Measurements from ENCODE around the gene AP5B1.

Gene AP5B1

DNA sequence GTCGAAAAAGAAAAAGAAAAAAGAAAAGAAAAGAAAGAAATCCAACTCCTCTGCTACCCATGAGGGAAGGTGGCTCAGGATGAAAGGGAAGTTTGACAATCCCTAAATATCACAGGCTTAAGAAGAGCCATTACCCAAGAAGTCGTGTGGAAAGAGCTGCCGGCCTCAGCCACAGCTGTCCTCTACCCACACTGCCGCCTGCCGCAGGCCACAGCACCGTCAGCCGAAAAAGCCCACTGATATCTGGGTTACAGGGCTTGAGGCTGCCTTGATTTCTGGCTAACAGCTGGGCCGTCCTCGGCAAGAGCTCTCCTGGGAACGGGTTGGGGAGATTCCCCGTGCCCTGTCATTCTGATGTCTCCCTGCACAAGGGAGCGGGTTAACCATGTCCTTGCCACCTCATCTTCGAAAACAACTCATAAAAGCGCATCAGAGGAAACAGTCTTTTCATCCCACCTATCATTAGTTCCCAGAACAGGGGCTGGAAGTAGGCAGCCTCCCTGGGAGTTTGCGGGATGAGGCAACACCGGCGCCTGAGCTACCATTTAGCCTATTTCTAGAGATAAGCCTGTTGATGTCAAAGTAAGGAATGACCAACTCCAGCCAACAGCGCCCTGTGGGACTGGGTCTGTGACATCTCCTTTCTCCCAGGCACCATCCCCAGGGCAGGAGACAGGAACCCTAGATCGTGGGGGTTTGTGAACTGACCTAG, 31.1 kb upstream of the AP5B1 start:
- Histone ChIP-seq H3K4me3 (replicated peaks; ENCODE audit: insufficient read depth, low read length) (no peak overlapping the region), H3K27me3 (ENCODE audit: insufficient read depth, poor library complexity, severe bottlenecking) (no peaks in the 10 kb centered on the region), H3K27ac (replicated peaks) (no peak overlapping the region)
- TF ChIP-seq, protein P1, sequence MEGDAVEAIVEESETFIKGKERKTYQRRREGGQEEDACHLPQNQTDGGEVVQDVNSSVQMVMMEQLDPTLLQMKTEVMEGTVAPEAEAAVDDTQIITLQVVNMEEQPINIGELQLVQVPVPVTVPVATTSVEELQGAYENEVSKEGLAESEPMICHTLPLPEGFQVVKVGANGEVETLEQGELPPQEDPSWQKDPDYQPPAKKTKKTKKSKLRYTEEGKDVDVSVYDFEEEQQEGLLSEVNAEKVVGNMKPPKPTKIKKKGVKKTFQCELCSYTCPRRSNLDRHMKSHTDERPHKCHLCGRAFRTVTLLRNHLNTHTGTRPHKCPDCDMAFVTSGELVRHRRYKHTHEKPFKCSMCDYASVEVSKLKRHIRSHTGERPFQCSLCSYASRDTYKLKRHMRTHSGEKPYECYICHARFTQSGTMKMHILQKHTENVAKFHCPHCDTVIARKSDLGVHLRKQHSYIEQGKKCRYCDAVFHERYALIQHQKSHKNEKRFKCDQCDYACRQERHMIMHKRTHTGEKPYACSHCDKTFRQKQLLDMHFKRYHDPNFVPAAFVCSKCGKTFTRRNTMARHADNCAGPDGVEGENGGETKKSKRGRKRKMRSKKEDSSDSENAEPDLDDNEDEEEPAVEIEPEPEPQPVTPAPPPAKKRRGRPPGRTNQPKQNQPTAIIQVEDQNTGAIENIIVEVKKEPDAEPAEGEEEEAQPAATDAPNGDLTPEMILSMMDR (IDR thresholded peaks at IDR 0.05; ENCODE audit: insufficient read depth, low read length) = no peak
- TF ChIP-seq, protein P2, sequence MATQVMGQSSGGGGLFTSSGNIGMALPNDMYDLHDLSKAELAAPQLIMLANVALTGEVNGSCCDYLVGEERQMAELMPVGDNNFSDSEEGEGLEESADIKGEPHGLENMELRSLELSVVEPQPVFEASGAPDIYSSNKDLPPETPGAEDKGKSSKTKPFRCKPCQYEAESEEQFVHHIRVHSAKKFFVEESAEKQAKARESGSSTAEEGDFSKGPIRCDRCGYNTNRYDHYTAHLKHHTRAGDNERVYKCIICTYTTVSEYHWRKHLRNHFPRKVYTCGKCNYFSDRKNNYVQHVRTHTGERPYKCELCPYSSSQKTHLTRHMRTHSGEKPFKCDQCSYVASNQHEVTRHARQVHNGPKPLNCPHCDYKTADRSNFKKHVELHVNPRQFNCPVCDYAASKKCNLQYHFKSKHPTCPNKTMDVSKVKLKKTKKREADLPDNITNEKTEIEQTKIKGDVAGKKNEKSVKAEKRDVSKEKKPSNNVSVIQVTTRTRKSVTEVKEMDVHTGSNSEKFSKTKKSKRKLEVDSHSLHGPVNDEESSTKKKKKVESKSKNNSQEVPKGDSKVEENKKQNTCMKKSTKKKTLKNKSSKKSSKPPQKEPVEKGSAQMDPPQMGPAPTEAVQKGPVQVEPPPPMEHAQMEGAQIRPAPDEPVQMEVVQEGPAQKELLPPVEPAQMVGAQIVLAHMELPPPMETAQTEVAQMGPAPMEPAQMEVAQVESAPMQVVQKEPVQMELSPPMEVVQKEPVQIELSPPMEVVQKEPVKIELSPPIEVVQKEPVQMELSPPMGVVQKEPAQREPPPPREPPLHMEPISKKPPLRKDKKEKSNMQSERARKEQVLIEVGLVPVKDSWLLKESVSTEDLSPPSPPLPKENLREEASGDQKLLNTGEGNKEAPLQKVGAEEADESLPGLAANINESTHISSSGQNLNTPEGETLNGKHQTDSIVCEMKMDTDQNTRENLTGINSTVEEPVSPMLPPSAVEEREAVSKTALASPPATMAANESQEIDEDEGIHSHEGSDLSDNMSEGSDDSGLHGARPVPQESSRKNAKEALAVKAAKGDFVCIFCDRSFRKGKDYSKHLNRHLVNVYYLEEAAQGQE (IDR thresholded peaks at IDR 0.05; ENCODE audit: insufficient replicate concordance, low read depth) = no peak
- TF ChIP-seq POLR2AphosphoS5 (IDR thresholded peaks at IDR 0.05; ENCODE audit: low read depth) (no peak), SPI1 (IDR thresholded peaks at IDR 0.05; ENCODE audit: borderline replicate concordance, low read depth) (no peak), GABPA (IDR thresholded peaks at IDR 0.05; ENCODE audit: low read depth) (no peak)
- peak in 1 of 2 experiments; percentile 55 for DNase-seq (ENCODE audit: low read depth in 1 of 2, low spot score in 1 of 2)

DNA sequence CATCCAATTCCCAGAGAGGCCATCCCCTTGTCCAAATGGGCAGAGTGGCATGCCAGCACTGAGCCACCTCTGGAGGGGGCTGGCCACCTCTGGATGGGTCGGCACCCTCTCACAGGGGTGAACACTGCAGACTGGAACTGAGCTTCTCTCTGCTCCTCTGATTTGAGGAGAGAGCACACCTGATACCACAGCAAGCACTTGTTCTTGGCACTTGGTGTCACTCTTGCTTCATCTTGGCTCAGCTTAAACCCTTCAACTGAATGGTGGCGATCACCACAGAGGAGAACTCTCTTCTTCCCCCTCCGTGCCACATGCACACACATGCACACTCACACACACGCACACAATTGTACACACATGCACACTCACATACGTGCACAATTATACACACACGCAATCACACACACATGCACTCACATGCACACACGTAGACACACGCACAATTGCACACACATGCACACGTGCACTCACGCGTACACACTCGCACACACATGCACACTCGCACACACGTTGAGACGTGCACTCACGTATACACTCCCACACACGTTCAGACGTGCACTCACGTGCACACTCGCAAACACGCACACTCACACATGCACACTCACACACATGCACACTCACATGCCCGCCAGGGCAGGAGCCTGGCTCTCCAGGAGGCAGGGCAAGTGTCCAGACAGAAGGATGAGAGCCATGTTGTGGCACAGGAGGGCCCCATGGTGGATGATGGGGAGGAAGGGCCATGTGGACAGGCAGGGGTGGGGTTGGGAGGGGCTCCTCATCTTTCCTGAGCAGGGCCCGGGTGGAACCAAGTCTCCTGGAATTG, 29.5 kb upstream of the AP5B1 start:
- DNase-seq (ENCODE audit: low read depth in 1 of 2, low spot score in 1 of 2) = peak in 1 of 2 experiments; percentile 22
- Histone ChIP-seq H3K27ac (replicated peaks) (no peak overlapping the region), H3K27me3 (ENCODE audit: insufficient read depth, poor library complexity, severe bottlenecking) (no peaks in the 10 kb centered on the region), H3K4me3 (replicated peaks; ENCODE audit: insufficient read depth, low read length) (no peak overlapping the region)
- TF ChIP-seq, protein P2 (IDR thresholded peaks at IDR 0.05; ENCODE audit: insufficient replicate concordance, low read depth) = no peak
- TF ChIP-seq SPI1 (IDR thresholded peaks at IDR 0.05; ENCODE audit: borderline replicate concordance, low read depth) (no peak), GABPA (IDR thresholded peaks at IDR 0.05; ENCODE audit: low read depth) (no peak)

DNA sequence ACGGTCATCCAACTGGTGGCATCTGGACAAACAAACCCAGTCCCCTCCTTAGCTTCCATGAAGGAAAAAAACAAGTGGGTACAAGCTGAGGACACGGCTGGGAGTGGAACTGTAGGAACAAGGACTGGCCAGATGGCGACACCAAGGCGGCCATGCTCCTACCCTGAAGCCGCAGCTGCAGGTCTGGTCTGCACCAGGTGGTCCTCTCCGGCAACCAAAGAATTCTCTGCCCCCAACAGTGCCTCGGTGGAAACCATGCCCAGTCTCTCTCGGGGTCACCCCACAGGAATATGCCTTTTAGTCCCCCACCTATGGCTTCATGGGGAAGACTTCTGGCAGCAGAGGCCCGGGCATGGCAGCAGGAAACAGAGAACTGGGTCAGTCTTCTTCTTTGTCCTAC, 28.7 kb upstream of the AP5B1 start:
- TF ChIP-seq, protein P1 (IDR thresholded peaks at IDR 0.05; ENCODE audit: insufficient read depth, low read length) = no peak
- no peak for TF ChIP-seq POLR2AphosphoS5 (IDR thresholded peaks at IDR 0.05; ENCODE audit: low read depth)
- TF ChIP-seq SPI1 (IDR thresholded peaks at IDR 0.05; ENCODE audit: borderline replicate concordance, low read depth) = no peak
- TF ChIP-seq GABPA (IDR thresholded peaks at IDR 0.05; ENCODE audit: low read depth) = no peak
- TF ChIP-seq, protein P2 (IDR thresholded peaks at IDR 0.05; ENCODE audit: insufficient replicate concordance, low read depth) = no peak
- H3K27me3 ChIP-seq (ENCODE audit: insufficient read depth, poor library complexity, severe bottlenecking) = no peaks in the 10 kb centered on the region
- DNase-seq (ENCODE audit: low read depth in 1 of 2, low spot score in 1 of 2) = no peak
- H3K27ac ChIP-seq (replicated peaks) = no peak overlapping the region
- H3K4me3 ChIP-seq (replicated peaks; ENCODE audit: insufficient read depth, low read length) = no peak overlapping the region
